Activated CD4-positive, alpha-beta T cell treated with anti-CD3 and anti-CD28 coated beads for 36 hours (primary cell): ENCODE measurements around the gene FCSK. TPM values are rescaled to one million over a fixed set of nuclear protein-coding genes. Genes with fewer than 3 reads are reported as not detected.

ENCODE experiments used
- ATAC-seq: fragments of 200-7000 bp; cut with Tn5 transposase; one replicate; pipeline ENCODE4 v1.10.0; 2021; ENCODE audit warnings: mild to moderate bottlenecking, moderate library complexity
- CTCF ChIA-PET: fragments of 350-600 bp; sonication (Branson Sonifier 250); formaldehyde crosslinking; loops from one replicate; lab custom pipeline; 2021; ENCODE audit warnings: antibody characterized with exemption; lab: Charles Lee
- POLR2A ChIA-PET: fragments of 350-600 bp; sonication (Branson Sonifier 250); formaldehyde crosslinking; loops from one replicate; lab custom pipeline; 2021; ENCODE audit warnings: antibody characterized with exemption, inconsistent platforms; lab: Charles Lee
- DNase-seq: peaks from one replicate; pipeline ENCODE4 v3.0.0-alpha.2; 2020
- H3K27ac Mint-ChIP-seq: one replicate; pipeline ENCODE4 v1.8.0; 2021; ENCODE audit warnings: mixed read lengths
- H3K27me3 Mint-ChIP-seq: one replicate; pipeline ENCODE4 v1.8.0; 2021; ENCODE audit warnings: mixed read lengths
- H3K36me3 Mint-ChIP-seq: one replicate; pipeline ENCODE4 v1.8.0; 2021; ENCODE audit warnings: low read depth, mixed read lengths
- H3K4me1 Mint-ChIP-seq: one replicate; pipeline ENCODE4 v1.8.0; 2021; ENCODE audit warnings: mixed read lengths
- H3K4me3 Mint-ChIP-seq: one replicate; pipeline ENCODE4 v1.8.0; 2021; ENCODE audit warnings: mild to moderate bottlenecking, moderate library complexity, mixed read lengths
- H3K9me3 Mint-ChIP-seq: one replicate; pipeline ENCODE4 v1.8.0; 2021; ENCODE audit warnings: low read depth, mixed read lengths
- intact Hi-C, 2 experiments: fragments of 100-400 bp; cut with DNase I in 1 of 2; cut with micrococcal nuclease in 1 of 2; formaldehyde crosslinking; loops; one replicate each; pipeline versions ENCODE4 v1.14.2 to v1.15.1; 2022 to 2024; cut with DNase I, micrococcal nuclease
- total RNA-seq, 2 experiments: library from RNA; stranded (reverse); gene quantifications; one replicate each; pipeline ENCODE4 v1.2.3, GENCODE V29; 2021

The FCSK gene
- total RNA-seq, 2 experiments from 2014 or later, result 10.3 to 13.4 TPM

DNA sequence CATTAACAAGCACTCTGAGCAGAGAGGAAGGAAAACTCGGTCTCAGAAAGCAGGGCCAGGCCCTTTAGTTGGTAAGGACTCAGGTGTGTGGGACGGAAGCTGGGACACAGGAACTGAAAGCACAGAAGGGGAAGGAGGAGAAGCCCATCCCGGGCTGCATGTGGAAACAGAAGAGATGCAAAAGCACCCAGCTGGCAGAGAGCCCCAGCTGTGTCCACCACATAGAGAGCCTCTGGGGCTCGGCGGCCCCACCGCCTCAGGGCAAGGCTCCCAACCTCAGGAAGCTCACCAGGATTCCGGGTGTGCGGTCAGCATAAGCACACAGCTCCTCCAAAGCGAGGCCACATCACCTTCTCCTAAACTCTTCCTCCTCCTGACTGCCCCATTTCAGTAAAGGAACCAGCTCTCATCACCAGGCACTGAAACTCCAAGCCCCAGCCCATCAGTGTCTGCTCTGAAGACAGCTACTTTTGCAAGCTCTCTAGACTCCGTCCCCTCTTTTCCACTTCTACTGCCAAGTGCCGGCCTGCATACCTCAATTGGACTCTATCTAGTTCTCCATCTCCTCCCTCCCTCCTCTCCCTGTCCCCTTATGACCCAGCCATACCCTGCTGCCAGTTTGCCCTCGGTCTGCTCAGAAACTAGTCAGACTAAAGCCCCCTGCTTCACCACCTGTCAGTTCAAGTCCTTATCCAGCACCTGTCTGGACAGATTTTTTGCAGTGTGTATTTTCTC lies 21.5 kb upstream of the FCSK start:
- peak overlapping the region; percentile 56 for H3K27ac Mint-ChIP-seq
- DNase-seq, result no peak
- H3K27me3 Mint-ChIP-seq, result no peaks in the 10 kb centered on the region
- ATAC-seq, result no peak
- no peaks in the 10 kb centered on the region for H3K9me3 Mint-ChIP-seq
- CTCF ChIA-PET, result interaction anchor here (0.5 to 1.4 kb wide), 3 partner anchors 20 to 143 kb away, joined by 3 to 5 read pairs (median 3); no protein-coding TSS in a partner anchor
- peaks cover 4% of the 10 kb centered on the region for H3K36me3 Mint-ChIP-seq
- H3K4me1 Mint-ChIP-seq, result peaks cover 79% of the 10 kb centered on the region
- intact Hi-C loops, result loop anchor here in 1 of 2 experiments (10.0 kb wide), 1 partner anchor 372 kb away; the partner anchor contains the start of gene VAC14
- no peak overlapping the region for H3K4me3 Mint-ChIP-seq
- POLR2A ChIA-PET, result interaction anchor here (0.6 to 1.3 kb wide), 2 partner anchors 51 to 302 kb away, joined by 5 read pairs; no protein-coding TSS in a partner anchor

DNA sequence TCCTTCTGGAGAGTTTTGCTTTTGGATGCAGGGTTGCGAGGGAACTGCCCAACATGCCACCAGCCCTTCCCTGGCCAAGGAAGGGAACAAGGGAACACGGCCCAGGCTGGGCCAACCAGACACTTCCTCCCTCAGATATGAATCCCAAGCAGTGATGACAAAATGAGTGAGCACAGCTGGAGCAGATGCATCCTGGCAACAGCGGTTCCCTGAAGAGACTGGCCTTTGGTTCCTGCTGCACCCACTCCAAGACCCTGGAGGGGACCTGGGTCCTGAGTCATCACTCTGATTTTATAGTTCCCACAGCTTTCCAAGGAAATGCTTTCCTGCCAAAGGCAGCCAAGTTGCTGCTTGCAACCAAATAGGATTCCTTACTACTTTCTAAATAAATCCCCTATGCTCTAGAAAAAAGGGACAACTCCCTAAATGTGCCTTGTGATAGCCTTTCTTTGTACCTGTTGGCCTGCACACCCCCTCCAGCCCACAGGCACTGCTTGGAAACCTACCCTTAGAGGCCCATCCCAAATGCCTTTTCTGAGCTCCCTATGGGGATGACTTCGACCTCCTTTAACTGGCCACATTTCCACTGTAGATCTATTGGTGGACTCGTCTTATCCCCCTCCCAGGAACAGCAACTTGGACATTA lies 20.8 kb upstream of the FCSK start:
- Mint-ChIP-seq H3K27ac (peak overlapping the region; percentile 27), H3K36me3 (peaks cover 7% of the 10 kb centered on the region), H3K9me3 (no peaks in the 10 kb centered on the region), H3K27me3 (no peaks in the 10 kb centered on the region), H3K4me1 (peaks cover 77% of the 10 kb centered on the region), H3K4me3 (no peak overlapping the region)
- no peak for DNase-seq
- intact Hi-C loops, result loop anchor here in 1 of 2 experiments (10.0 kb wide), 1 partner anchor 371 kb away; the partner anchor contains the start of gene VAC14
- ChIA-PET CTCF (interaction anchor here (0.5 to 1.4 kb wide), 4 partner anchors 19 to 143 kb away, joined by 3 to 5 read pairs (median 3); no protein-coding TSS in a partner anchor), POLR2A (interaction anchor here (0.6 to 1.3 kb wide), 2 partner anchors 52 to 301 kb away, joined by 5 read pairs; no protein-coding TSS in a partner anchor)
- no peak for ATAC-seq

DNA sequence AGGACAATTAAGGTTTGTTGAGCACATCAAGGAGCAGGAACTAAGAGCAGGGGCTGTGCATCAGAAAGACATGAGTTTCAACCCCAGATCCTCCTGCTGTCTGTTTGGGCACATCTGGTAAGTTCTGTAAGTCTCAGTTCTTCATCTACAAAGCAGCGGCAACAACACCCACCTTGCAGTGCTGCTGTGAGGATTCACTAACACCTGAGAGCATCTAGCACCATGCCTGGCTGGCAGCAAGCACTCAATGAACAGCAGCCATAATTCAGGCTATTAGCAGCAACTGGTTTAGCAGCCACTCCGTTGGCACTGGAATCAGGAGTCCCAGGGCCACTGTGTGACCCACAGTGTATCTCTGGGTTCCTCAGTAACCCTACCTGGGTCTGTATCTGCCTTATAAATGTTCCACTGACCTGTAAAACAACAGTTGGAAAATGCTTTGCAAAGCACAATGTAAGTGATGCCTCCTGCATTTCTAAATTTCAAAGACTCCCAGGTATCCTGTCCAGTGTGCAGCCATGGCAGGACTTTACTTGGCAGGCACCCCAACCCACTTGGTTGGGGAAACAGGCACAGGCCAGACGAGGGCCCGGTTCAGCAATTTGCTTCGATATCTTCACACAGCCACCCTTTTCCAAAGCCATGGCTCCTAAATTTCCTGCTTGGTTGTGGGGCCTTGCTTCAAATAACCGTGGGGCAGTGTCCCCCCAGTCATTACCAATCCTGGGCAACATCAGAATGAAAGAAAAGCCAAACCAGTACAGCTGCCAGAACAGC lies 19.7 kb upstream of the FCSK start:
- DNase-seq (no peak), ATAC-seq (no peak)
- Mint-ChIP-seq H3K27ac (no peak overlapping the region), H3K27me3 (no peaks in the 10 kb centered on the region), H3K4me1 (peaks cover 72% of the 10 kb centered on the region), H3K36me3 (peaks cover 7% of the 10 kb centered on the region), H3K4me3 (no peak overlapping the region), H3K9me3 (no peaks in the 10 kb centered on the region)
- intact Hi-C loops, result loop anchor here (5.0 to 10.0 kb wide), 2 partner anchors 32 to 370 kb away; partner anchors contain the start of gene VAC14 (in 1 of the 2)
- POLR2A ChIA-PET, result no interaction called here
- CTCF ChIA-PET, result no interaction called here

DNA sequence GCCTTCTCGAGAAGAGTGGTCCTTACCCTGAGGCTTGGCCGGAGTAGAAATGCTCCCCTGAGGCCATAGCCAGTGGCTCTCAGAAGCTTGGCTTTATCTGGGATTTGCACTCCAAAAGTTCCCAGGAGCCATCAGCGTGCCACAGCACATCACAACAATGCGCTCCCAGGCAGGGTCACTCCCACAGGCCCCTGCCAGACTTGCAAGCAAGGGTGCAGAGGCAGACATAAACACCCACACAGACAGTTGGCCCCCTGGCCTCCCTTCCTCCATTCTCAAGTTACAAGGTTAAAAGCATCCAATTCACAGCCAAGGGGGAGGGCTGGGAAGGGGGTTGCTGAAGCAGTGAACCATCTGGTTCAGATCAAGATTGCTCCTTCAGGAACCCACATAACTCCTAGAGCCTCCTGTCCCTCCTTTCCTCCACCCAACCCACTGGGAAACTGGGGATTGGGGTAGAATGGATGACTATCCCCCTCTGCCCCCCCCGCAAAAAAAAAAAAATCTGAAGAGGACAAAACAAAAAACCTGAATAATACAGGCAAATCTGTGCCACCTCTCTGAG lies 17.3 kb upstream of the FCSK start:
- POLR2A ChIA-PET, result interaction anchor here (1.0 kb wide), 1 partner anchor 9 kb away, joined by 3 read pairs; no protein-coding TSS in a partner anchor
- Mint-ChIP-seq H3K9me3 (no peaks in the 10 kb centered on the region), H3K27ac (peak overlapping the region; percentile 63), H3K27me3 (no peaks in the 10 kb centered on the region), H3K4me1 (peaks cover 52% of the 10 kb centered on the region), H3K36me3 (peaks cover 7% of the 10 kb centered on the region), H3K4me3 (peak overlapping the region; percentile 96)
- DNase-seq, result peak; percentile 26
- intact Hi-C loops, result loop anchor here (5.0 to 10.0 kb wide), 2 partner anchors 35 to 368 kb away; partner anchors contain the start of gene VAC14 (in 1 of the 2)
- no peak for ATAC-seq
- CTCF ChIA-PET, result interaction anchor here (1.0 kb wide), 1 partner anchor 16 kb away, joined by 3 read pairs; no protein-coding TSS in a partner anchor

DNA sequence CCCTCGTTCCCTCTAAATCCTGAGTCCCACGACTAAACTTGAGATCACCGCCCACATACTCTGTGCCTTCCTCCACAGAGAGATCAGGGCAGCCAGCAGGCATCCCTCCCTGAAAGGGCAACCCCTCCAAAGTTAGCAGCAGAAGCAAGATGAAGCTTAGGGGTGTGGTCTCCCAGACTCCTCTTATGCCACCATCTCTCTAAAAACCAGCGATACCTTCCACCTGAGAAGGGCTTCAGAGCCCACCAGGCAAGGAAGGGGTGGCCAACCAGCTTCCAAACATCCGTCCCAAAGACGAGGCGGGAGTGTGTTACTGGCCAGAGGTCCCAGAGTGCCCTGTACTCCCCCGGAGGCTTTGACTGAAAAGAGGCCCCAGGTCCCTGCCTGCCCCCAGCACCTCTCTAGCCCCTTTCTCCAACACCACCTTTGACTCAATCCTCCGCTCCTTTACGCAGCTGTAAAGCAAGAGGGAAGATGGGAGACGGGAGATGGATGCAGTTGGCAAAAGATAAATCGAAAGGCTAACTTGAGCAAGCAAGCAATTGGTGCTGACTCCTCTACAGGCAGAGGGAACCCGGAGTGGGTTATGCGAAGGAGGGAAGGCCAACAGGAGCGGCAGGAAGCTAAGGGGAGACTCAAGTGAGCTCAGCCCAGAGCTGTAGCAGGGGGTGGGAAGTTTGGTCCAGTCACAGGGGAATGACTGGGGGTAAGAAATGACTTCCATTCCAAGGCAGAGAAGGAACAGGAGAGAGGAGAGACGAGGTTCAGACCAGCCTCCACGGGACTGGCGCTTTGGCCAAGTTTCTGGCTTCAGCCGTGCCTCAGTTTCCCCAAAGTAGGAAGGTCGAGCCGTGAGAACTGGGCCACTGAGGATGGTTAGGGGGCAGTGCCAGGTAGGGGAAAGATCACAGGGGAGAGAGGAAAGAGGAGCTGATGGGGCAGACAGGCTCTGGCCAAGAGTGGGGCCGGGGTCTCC lies 16.5 kb upstream of the FCSK start:
- CTCF ChIA-PET, result interaction anchor here (0.7 to 2.2 kb wide), 3 partner anchors 37 to 43 kb away, joined by 3 to 5 read pairs (median 3); no protein-coding TSS in a partner anchor
- Mint-ChIP-seq H3K27me3 (no peaks in the 10 kb centered on the region), H3K4me1 (peaks cover 44% of the 10 kb centered on the region), H3K4me3 (peak overlapping the region; percentile 96), H3K27ac (peak overlapping the region; percentile 87), H3K36me3 (peaks cover 7% of the 10 kb centered on the region), H3K9me3 (no peaks in the 10 kb centered on the region)
- DNase-seq (peak; percentile 42), ATAC-seq (no peak)
- POLR2A ChIA-PET, result interaction anchor here (0.6 to 1.0 kb wide), 2 partner anchors 10 to 21 kb away, joined by 3 read pairs; no protein-coding TSS in a partner anchor
- intact Hi-C loops, result loop anchor here (2.0 to 10.0 kb wide), 3 partner anchors 29 to 367 kb away; partner anchors contain the start of gene VAC14 (in 1 of the 2)

DNA sequence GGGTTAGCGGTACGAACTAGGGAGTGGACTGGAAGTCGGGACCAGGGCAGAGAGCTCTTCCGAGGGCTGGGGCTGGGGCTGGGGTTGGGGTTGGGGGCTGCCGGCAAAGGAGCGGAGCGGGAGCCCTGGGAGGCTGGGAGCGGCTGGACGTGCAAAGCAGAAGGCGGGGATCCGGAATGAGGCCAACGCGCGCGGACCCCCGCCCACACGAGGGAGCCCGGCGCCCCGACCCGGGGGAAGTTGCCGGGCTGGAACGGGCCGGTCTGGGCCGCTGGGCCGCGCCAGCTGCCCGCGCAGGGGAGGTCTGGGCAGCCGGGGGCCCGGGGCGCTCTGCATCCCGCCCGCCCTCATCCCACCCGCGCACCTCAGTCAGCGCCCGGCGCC lies 15.8 kb upstream of the FCSK start:
- intact Hi-C loops, result loop anchor here (2.0 to 10.0 kb wide), 3 partner anchors 30 to 366 kb away; partner anchors contain the start of gene VAC14 (in 1 of the 2)
- ChIA-PET CTCF (interaction anchor here (1.3 to 2.2 kb wide), 2 partner anchors 14 to 44 kb away, joined by 5 read pairs; no protein-coding TSS in a partner anchor), POLR2A (interaction anchor here (0.6 to 1.5 kb wide), 4 partner anchors 18 to 175 kb away, joined by 3 to 9 read pairs (median 4); no protein-coding TSS in a partner anchor)
- Mint-ChIP-seq H3K4me1 (peaks cover 37% of the 10 kb centered on the region), H3K4me3 (peak overlapping the region; percentile 96), H3K36me3 (peaks cover 7% of the 10 kb centered on the region), H3K27me3 (no peaks in the 10 kb centered on the region), H3K27ac (peak overlapping the region; percentile 87), H3K9me3 (no peaks in the 10 kb centered on the region)
- DNase-seq, result no peak
- no peak for ATAC-seq

DNA sequence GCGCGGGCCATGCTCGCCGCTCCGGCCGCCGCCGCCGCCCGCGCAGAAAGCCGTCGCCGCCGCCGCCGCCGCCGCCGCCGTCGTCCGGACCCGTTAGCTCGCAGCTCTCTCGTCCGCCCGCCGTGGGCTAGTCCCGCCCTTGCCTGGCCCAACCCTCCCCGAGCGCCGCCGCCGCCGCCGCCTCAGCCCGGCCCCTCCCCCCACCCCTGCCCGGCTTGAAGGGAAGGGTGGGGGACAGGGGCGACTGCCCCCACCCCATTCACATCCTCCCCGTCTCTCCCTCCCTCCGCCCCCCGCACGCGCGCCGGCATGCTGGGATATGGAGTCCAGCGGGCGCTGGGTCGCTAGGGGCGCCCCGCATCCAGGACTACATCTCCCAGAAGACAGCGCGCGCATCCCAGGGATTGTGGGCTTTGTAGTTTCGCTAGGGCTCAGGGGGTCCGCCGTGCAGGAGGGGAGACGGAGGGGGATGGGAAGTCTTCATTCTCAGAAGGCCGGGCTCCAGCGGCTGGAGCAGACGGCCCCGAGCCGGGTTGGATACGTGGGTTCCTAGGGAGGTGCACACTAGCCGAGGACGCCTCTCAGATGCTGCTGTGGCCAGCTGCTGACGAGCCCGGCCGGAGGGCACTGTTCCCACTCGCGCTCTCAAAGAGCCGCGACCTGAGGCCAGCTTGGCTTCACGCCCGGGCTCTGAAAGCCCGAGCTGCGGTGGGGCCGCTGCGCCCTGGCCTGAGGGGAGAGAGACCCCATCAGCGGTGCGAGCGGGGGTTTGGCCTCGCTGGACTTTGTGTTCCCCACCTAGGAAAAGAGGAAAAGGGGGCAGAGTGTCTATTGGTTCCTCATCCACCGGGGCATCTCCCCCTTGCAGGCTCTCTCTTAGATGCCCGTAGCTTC lies 15.2 kb upstream of the FCSK start, which contains the start of gene ST3GAL2:
Gene ST3GAL2 (minus strand): TSS at position 132 of the 894 bp plus-strand sequence. CDS start 40,570 bp downstream, outside the sequence.
- peaks cover 3% of the 10 kb centered on the region for H3K36me3 Mint-ChIP-seq
- H3K9me3 Mint-ChIP-seq, result no peaks in the 10 kb centered on the region
- peak within 1 kb of the TSS; percentile 96 for H3K4me3 Mint-ChIP-seq
- intact Hi-C loops, result loop anchor here (1.0 to 10.0 kb wide), 10 partner anchors 15 to 366 kb away; partner anchors contain the start of genes COG4 (in 2 of the 2), FCSK (in 2 of the 2), SF3B3 (in 2 of the 2) and AARS1 (in 1 of the 2)
- H3K27me3 Mint-ChIP-seq, result no peaks in the 10 kb centered on the region
- DNase-seq (peak; percentile 97), ATAC-seq (peak; percentile 97)
- H3K27ac Mint-ChIP-seq, result peak within 1 kb of the TSS; percentile 89
- H3K4me1 Mint-ChIP-seq, result peaks cover 33% of the 10 kb centered on the region
- CTCF ChIA-PET, result interaction anchor here (0.6 to 2.2 kb wide), 3 partner anchors 14 to 45 kb away, joined by 4 to 5 read pairs (median 5); no protein-coding TSS in a partner anchor
- POLR2A ChIA-PET, result interaction anchor here (0.5 to 1.5 kb wide), 5 partner anchors 17 to 175 kb away, joined by 3 to 9 read pairs (median 3); no protein-coding TSS in a partner anchor

DNA sequence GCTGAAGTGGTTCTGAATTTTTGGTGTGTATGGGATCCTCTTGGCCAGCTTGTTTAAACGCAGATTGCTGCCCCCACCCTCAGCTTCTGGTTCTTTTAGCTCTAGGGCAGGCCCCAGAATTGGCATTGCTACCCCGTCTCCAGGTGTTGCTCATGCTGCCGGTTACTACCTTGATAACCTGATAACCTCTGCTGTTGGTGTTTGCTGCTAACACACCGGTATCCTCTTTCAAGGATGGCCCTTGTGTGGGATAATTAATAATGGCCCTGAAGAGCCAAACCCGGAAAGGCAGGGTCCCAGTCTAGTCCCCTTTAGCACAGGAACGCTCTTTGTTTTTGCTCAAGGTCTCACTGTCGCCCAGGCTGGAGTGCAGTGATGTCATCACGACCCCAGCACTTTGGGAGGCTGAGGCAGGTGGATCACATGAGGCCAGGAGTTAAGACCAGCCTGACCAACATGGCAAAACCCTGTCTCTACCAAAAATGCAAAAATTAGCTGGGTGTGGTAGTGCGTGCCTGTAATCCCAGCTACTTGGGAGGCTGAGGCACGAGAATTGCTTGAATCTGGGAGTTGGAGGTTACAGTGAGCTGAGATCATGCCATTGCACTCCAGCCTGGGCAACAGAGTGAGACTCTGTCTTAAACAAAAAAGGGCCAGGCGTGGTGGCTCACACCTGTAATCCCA lies 14.2 kb upstream of the FCSK start:
- Mint-ChIP-seq H3K27me3 (no peaks in the 10 kb centered on the region), H3K4me3 (peak overlapping the region; percentile 96), H3K9me3 (no peaks in the 10 kb centered on the region), H3K36me3 (peaks cover 3% of the 10 kb centered on the region), H3K27ac (no peak overlapping the region), H3K4me1 (peaks cover 26% of the 10 kb centered on the region)
- DNase-seq (no peak), ATAC-seq (no peak)
- intact Hi-C loops, result no loop called here
- CTCF ChIA-PET, result interaction anchor here (0.6 to 2.2 kb wide), 3 partner anchors 13 to 46 kb away, joined by 4 to 5 read pairs (median 5); no protein-coding TSS in a partner anchor
- POLR2A ChIA-PET, result interaction anchor here (0.5 to 1.5 kb wide), 4 partner anchors 16 to 95 kb away, joined by 3 to 4 read pairs (median 3); no protein-coding TSS in a partner anchor
